Retinal pigment epithelial cell (primary cell): ENCODE data around the gene IFT80.

ENCODE experiments used
- DNase-seq: peaks from one replicate; pipeline ENCODE4 v3.0.0-alpha.2; 2010; ENCODE audit warnings: low read depth
- H3K4me3 ChIP-seq: 2 replicates; pipeline ENCODE4 v1.5.1; 2011; ENCODE audit warnings: mild to moderate bottlenecking, low read length, control low read depth, moderate library complexity
- CTCF ChIP-seq: conservative IDR thresholded peaks from 2 replicates; pipeline ENCODE4 v1.5.1; 2011; ENCODE audit warnings: low read depth, low read length, control low read depth, inconsistent platforms

IFT80 gene

GRCh38 chr3:160210341-160210740 is 188.7 kb downstream of the IFT80 start:
- no peak for TF ChIP-seq CTCF
- no peak for DNase-seq
- no peak overlapping the region for H3K4me3 ChIP-seq
